Measurements from ENCODE around the gene TDRD1.

- TF ChIP-seq GATA2 (IDR thresholded peaks at IDR 0.05; ENCODE audit: low read depth, low read length) (no peak), GATA3 (IDR thresholded peaks at IDR 0.05; ENCODE audit: low read depth, low read length) (no peak)
These were observed 2.8 kb downstream of the TDRD1 start for GRCh38 chr10:114181971-114182370.

Measured in SH-SY5Y (cell line).